Epithelial cell of esophagus (primary cell): ENCODE measurements around the gene PRDM15.

Source experiments
- DNase-seq: peaks from one replicate; pipeline ENCODE4 v3.0.0; 2010; ENCODE audit warnings: low read depth
- H3K4me3 ChIP-seq: 2 replicates; pipeline ENCODE4 v1.5.1; 2011; ENCODE audit warnings: mild to moderate bottlenecking, low read length, control low read depth
- CTCF ChIP-seq: IDR thresholded peaks from 2 replicates; pipeline ENCODE4 v1.5.1; 2011; ENCODE audit warnings: low read depth, mild to moderate bottlenecking, low read length, control low read depth, inconsistent platforms; ENCODE audit not compliant: insufficient read depth; ENCODE audit errors: missing control alignments

Gene PRDM15

GRCh38 chr21:41776778-41777177 lies 102.4 kb downstream of the PRDM15 start:
- no peak overlapping the region for H3K4me3 ChIP-seq
- DNase-seq: no peak
- no peak for TF ChIP-seq CTCF

- DNase-seq: no peak
- no peak overlapping the region for H3K4me3 ChIP-seq
- no peak for TF ChIP-seq CTCF
These were observed 104.0 kb downstream of the PRDM15 start for GRCh38 chr21:41775149-41775472.

GRCh38 chr21:41774467-41775148 lies 104.5 kb downstream of the PRDM15 start:
- H3K4me3 ChIP-seq: no peak overlapping the region
- TF ChIP-seq CTCF: no peak
- DNase-seq: no peak

GRCh38 chr21:41772351-41773080 lies 106.6 kb downstream of the PRDM15 start:
- no peak for TF ChIP-seq CTCF
- no peak for DNase-seq
- H3K4me3 ChIP-seq: no peak overlapping the region

- TF ChIP-seq CTCF: no peak
- no peak overlapping the region for H3K4me3 ChIP-seq
- DNase-seq: no peak
These were observed 107.6 kb downstream of the PRDM15 start for GRCh38 chr21:41771625-41771945.

- TF ChIP-seq CTCF: no peak
These were observed 108.1 kb downstream of the PRDM15 start for GRCh38 chr21:41770901-41771624.

More at GRCh38 chr21:41770901-41771624, 108.1 kb downstream of the PRDM15 start:
- no peak overlapping the region for H3K4me3 ChIP-seq
- DNase-seq: no peak
